ENCODE data around the gene AGK.
"Not testable (repeated sequence)": the region's sequence is repeated elsewhere in the genome, so short reads cannot be mapped to it uniquely, and the experiment has no call there.

Gene AGK

DNA sequence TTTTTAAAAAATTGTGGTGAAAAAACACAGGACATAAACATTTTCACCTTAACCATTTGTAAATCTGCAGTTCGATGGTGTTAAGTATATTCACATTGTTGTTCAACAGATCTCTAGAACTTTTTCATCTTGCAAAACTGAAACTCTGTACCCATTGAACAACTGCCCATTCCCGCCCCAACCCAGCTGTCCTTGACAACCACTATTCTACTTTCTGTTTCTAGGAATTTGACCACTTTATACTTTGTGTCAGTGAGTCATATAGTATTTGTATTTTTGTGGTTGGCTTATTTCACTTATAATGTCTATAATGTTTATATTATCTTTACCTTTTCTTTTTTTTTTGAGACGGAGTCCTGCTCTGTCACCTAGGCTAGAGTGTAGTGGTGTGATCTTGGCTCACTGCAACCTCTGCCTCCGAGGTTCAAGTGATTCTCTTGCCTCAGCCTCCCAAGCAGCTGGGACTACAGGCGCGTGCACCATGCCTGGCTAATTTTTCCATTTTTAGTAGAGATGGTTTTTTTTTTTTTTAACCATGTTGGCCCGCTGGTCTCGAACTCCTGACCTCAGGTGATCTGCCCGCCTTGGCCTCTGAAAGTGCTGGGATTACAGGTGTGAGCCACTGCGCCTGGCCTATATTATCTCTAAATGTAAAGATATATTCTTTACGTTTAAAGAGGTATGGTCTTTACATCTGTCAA lies 6.8 kb downstream of the AGK start:
- not testable (repeated sequence) for DNase-seq

DNA sequence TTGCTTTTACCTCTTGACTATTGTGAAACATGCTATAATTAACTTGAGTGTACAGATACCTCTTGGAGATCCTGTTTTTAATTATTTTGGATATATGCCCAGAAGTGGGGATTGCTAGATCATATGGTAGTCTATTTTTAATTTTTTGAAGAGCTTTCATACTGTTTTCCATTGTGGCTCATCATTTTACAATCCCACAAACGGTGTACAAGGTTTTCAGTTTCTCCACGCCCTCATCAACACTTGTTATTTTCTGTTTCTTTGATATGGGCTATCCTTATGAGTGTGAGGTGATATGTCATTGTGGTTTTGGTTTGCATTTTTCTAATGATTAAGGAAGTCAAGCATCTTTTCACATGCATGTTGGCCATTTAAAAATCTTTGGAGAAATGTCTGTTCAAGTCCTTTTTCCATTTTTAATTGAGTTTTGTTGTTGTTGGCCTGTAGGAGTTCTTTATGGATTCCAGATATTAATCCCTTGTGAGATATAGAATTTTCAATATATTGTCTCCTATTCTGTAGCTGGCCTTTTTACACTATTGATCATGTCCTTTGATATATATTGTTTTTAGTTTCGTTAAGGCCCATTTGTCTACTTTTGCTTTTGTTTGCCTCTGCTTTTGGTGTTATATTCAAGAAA lies 7.5 kb downstream of the AGK start:
- DNase-seq: no peak

DNA sequence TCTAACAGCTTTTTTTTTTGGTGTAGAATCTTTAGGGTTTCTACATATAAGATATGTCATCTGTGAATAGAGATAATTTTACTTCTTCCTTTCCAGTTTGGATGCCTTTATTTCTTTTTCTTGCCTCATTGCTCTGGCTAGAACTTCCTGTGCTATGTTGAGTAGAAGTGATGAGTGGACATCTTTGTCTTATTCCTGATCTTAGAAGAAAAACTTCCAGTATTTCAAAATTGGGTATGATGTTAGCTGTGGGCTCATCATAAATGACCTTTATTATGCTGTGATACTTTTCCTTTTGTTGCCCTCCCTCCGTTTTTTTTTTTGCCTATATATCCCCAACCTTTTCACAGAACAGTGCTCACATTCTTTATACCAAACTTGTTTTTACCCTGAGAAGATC lies 8.8 kb downstream of the AGK start:
- DNase-seq: peak in 2 of 4 experiments; percentile 6 to 18

DNA sequence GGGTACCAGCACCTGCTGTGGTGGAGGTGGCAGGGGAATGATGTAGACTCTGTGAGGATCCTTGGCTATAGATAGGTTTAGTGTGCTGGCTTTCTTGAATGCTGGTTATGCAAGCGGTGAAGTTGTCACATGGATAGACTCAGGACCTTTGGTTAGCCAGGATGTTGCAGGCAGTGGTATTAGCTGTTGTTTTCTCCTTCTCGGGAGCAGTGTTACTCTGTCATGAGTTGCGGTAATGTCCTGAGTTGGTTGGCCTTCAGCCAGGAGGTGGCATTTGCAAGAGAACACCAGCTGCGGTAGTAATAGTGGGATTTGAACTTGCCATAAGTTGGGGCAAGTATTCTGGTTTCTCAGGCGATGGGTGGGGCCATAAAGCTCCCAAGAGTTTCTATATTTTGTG lies 10.8 kb downstream of the AGK start:
- DNase-seq: no peak

DNA sequence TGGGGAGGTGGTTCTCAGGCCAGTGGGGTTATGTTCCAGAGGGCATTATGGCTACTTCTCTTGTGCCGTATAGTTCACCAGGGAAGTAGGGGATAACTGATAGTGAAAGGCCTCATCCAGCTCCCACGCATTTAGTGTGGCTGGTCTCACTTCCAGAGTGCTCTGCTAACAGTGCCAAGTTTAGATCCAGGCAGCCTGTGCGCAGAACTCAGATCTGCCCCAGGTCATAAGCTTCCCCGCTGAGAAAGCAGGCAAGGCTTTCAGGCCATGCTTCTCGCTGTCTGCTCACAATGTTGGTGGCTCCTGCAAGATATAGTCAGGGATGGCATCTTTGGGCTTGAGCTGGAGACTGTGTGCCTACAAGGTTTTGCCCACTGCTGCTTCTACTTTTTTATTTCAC lies 11.3 kb downstream of the AGK start:
- no peak for DNase-seq

DNA sequence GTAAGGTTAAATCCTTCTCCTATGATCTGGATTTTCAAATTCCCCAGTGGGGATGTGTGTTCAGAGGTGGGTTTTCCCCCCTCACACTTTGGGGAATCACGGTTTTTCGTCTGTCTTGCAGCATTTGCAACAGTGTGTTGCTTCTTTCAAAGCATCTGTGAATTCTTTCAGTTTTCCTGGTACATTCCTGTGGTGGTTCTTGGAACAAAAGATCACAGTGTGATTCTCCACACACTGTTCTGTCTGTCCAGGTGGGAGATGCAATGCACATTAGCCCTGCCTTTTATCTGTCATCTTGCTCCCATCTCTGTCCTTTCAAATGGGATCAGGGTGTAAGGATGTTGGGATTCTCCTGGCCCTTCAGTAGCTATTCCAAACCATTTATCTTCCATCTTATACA lies 11.8 kb downstream of the AGK start:
- DNase-seq: no peak

DNA sequence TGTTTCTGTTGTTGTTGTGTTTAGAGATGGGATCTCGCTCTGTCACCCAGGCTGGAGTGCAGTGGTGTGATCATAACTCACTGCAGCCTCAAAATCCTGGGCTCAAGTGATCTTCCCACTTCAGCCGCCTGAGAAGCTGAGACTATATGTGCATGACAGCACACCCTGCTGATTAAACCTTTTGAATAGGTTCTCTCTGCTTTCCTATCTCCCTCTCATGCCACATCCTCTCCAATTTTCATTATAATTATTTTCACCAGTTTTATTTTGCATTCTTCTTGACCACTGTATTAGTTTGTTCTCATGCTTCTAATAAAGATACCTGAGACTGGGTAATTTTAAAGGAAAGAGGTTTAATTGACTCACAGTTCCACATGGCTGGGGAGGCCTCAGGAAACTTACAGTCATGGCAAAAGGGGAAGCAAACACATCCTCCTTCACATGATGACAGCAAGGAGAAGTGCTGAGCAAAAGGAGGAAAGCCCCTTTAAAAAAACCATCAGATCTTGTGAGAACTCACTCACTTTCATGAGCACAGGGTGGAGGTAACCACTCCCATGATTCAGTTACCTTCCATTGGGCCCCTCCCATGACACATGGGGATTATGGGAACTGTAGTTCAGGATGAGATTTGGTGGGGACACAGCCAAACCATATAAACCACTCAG lies 12.9 kb downstream of the AGK start:
- peak; percentile 17 to 69 (median 46) for DNase-seq

DNA sequence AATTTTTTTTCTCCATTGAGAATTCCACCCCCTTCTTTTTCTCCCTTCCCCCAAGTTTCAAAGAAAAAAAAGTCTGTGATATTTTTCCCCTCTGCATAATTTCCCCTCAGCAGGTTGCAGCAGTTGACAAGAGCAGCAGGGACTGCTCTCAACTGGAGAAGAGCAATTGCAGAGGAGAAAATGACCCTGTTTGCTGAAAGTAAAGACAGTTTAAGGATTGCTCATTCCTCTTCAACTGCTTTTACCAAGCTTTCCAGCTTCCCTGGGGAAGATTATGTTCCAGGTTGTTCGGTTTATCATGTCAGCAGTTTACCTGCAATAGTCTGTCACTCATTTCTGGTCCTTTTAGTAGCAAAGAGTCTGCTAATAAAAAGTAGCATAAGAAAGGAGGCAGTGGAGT lies 16.2 kb downstream of the AGK start:
- DNase-seq: no peak

DNA sequence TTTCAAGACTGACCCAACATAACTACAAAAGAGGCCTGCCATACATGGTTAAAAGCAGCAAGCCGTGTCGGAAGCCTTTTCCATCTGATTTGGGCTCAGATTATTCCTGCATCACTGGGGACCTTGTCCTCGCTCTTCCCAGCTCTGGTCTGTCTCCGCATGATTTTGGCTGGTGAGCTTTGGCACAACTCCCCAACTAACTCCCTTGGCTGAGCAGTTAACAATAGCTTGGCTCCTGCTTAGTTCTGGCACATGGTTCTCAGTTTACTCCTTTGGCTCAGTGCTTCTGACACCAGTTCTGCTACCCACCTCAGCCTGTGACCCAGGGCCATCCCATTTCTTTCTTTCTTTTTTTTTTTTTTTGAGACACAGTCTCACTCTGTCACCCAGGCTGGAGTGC lies 17.0 kb downstream of the AGK start:
- no peak for DNase-seq

DNA sequence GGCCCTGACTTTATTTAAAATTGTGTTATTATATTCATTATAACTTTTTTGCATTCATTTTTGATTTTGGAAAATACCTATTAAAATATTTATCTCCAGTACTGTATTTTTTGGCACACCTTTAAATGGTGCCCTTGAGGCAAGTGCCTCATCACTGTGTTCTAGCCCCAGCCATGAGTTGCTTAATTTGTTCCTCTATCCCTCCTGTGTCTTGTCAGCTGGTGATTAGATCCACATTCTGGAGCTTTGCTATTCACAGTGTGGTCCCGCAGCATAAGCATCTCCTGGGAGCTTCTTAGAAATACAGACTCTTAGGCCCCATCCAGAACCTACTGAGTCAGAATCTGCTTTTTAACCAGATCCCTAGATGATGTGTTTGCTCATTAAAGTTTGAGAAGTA lies 19.8 kb downstream of the AGK start:
- DNase-seq: no peak

DNA sequence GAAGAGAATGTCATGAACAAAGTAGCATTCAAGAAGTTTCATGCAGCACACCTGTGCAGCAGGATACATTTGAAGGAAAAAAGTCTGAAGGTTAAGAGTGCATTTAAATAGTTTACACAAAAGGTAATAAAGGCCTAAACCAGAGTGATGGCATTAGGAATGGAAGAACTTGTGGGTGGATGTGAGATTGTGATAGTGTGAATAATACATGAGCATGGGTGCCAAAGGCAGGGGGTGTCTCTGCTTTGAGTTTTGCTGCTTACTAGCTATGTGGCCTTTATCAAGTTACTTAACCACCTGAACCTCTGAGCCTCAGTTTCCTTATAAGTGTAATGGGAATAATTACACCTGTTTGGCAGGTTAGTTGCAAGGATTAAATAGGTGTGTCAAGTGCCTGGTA lies 21.0 kb downstream of the AGK start:
- DNase-seq: no peak

DNA sequence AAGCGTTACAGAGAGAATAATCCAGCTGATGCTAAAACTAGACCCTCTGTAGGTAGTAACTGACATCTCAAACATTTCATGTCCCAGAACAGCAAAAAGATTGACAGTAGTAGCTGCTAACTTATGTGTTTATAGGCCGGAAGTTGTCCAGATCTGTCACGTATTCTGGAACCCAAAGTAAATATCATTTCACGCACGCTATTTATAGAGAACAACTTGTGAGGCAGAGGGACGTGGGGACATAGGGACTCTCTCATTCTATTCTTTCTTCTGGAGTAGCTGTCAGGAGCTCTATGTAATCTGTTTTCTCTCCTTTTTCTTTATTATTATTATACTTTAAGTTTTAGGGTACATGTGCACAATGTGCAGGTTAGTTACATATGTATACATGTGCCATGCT lies 22.3 kb downstream of the AGK start:
- DNase-seq: no peak

DNA sequence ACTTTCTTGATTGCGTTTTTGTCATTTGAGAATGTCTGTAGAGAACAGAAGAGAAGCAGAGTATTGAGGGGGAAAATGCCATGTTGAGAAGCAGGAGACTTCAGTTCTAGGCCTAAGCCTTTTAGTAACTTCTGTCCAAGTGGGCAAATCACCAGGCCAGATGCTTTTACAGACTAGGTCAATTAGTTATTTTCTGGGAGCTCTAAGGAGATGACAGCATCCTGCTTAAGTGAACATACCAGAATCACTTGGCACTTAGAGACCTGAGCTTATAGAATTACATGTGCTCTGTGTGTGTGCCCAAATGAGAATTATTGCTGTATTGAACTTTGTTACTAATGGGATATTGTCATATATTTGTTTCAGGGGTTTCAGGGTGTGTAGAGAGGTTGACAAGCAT lies 24.0 kb downstream of the AGK start:
- no peak for DNase-seq

DNA sequence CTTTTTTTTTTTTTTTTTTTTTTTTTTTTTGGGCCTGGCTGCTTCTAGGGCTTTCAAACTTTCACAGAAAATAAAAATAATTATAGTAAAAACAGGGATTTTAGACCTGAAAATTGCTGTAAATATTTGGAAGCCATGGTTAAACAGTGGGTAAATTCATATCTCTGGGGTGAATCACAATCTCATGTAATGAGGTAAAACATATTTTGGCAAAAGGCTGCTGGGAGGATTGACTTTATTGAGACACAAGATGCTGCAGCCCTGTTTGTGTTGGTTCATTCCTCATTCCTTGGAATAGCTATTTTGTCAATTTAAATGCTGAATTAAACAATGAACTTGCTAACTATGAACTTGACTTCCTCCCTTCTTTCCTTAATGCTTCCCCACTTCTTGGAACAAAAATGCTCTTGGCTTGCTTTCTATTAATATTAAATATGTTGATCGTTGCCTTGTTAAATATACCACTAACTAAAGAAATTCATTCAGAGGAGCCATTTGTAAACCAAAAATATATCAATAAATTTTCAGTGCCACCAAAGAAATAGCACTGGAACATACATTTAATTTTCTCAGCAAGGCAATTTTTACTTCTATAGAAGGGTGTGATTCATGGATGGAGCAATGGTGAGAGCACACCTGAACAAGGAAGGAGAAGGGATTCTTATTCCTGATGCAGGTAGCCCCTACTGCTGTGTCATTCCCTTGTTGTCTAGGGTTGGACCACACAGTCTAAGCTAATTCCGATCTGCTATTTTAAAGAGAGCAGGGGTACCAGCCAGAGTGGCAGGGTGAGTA lies 24.6 kb downstream of the AGK start:
- DNase-seq: no peak

DNA sequence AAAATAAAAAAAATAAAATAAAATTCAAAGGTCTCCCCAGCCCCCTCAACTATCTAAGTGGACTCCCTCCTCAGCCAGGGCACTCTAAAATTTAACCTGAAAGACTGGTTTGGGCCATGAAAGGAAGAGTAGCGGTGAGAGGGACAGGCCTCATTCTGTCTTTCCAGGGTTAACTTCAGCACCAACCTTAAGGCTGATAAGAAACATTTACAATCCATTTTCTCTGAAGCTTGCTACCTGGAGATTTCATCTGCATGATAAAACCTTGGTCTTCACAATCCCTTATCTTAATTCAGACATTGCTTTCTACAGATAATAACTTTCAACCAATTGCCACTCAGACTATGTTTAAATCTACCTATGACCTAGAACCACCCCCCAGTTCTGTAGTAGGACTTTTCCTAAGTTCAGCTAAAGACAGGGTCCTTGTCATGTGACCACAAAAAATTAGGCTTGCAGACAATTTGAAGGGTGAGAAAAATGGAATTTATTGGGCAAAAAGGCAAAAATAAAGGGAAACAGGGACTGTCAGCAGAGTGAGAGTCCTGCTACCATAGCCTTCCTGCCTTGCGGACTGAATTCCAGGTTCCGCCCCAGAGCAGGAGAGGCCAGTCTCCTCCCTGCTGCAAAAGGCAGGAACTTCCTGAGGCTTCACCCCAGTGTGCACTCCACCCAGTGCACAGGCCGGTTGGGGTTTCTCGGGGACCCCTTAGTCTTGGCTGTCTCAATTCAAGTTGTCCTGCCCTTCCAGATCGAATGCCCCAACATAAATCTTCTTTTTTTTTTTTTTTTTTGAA lies 26.0 kb downstream of the AGK start:
- DNase-seq: no peak

DNA sequence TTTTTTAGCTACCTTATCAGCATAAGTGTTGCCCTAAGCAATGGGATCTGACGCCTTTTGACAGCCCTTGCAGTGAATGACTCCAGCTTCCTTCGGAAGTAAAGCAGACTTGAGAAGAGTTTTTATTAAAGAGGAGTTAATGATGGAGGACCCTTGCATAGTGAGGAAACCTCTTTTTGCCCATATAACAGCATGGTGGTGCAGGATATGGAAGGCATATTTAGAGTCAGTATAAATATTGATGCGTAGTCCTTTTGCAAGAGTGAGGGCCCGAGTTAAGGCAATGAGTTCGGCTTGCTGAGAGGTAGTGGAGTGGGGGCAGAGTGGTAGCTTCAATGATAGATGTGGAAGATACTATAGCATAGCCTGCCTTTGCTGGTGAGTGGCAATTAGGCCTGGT lies 28.7 kb downstream of the AGK start:
- not testable (repeated sequence) for DNase-seq

DNA sequence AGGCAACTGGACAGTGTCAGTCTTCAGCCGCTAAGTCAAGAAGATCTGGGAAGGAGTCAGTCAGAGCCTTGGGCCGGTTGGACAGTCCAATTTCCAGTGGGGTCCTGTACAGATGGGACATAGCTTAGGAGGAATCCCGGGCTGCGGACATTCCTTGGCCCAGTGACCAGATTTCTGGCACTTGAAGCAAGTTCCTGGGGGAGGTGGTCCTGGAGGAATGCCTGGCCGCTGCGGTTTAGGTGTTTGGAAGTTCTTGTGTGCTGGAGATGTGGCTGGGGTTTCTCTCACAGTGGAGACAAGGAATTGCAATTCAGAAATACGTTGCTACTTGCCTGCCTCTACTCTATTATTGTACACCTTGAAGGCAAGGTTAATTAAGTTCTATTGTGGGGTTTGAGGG lies 30.9 kb downstream of the AGK start:
- DNase-seq: not testable (repeated sequence)

DNA sequence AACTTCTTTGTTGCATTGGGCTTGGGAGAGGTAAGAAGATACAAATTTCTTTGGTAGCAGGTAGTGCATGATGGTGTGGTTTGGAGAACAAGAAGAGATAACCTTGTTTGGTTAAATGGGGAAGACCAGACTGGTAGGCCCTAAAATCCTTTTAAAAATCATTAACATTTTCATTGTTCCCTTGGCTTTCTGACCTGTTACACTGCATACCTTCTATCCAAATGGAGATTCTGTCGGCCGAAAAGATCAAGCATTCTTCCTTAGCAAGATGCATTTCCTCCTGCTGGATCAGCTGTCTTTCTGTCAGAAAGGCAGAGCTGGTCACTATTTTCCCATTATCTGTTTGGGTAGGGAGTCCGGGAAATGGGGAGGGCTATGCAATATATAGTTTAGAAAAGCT lies 33.7 kb downstream of the AGK start:
- no peak for DNase-seq

DNA sequence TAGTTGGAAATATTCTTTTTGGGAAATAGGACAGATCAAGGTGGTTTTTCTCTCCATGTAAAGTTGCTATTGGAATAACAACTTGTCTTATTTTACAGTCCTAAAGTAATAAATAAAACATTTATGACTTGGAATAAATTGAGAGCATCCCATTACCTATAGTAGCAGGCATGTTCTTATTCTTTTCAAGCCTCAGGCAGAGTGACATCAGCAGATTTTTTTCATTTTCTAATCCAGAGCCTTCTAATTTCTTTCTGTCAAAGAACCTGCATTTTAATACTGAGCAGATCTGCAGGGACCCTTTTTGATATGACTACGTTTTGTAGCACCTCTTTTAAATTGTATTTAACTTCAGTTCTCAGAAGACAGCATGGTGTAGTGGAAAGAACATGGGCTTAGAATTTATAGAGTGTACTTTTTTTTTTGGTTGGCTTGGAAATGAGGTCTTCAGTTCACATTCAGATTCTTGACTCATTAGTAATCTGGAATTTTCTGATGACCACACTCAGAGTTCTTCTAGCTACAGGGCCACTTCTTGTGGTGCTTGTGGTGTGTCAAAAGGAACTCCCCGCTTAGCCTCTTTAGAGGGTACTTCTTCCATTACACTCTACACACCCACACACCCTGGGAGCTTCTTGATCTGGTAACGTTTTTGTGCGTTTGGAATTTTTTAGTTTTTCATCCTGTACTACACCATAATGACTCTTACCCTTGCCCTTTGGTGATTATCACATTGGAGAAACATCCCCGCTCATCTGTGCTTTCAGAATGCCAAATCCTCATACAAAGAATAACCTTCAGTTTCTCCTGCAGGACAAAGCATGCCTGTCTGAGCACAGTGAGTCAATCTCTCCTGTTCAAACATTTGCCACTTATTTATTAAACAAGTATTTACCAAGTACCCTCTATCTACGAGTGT lies 34.6 kb downstream of the AGK start:
- no peak for DNase-seq

DNA sequence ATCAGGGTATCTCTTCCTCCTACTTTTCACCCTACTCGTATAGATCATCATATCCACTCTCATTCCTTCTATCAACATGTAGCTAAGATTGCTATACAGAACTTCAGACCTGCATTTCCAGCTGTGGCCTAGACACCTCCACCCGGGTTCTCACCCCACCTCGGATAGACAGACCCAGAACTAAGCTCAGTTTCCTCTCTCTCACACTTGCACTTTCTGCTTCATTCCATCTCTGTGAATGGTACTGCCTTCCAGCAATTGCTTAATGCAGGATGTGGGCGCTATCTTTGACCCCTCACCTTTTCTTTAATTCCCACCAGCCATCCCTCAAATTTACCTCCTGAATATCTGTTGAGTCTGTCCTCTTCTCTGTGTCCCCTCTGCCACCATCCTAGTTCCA lies 35.7 kb downstream of the AGK start:
- no peak for DNase-seq

DNA sequence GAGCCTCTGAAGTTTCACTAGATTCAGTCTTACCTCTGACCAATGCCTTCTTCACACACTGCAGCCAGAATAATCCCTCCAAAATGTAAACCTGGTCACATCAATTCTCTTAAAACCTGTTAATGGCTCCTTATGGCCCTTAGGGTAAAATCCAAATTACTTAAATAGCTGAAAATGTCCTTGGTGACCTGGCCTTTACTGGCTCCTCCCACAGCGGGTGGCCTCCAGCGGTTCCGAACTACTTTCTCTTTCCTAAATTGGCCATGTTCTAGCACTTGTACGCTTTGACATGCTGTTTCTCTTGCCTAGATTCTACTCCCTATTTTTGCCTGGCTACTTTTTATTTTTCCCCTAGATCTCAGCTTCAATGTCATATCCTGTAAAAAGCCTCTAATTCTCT lies 36.1 kb downstream of the AGK start:
- DNase-seq: no peak

All from suppressor macrophage (primary cell).